Kidney (tissue), 14 donors: ENCODE measurements around the gene CCDC137. TPM values are rescaled to one million over a fixed set of nuclear protein-coding genes. Genes with fewer than 3 reads are reported as not detected.

ENCODE experiments used
- DNase-seq, 5 donors: peaks; one replicate each; pipeline ENCODE4 v3.0.0-alpha.2; 2013 to 2020
- FAIRE-seq: peaks from 2 replicates; lab custom pipeline; 2012; peaks lifted over from hg19 to GRCh38; lab: Jason Lieb, UNC
- H3K27ac ChIP-seq, 2 donors: one replicate each; pipeline ENCODE4 v1.7.0; 2013; ENCODE audit warnings: low read depth in 2 of 2, low read length in 2 of 2, inconsistent platforms in 1 of 2
- H3K27me3 ChIP-seq: one replicate; pipeline ENCODE4 v1.7.1; 2013; ENCODE audit warnings: low read length, inconsistent platforms; ENCODE audit not compliant: control insufficient read depth, insufficient read depth
- H3K36me3 ChIP-seq, 3 donors: one replicate each; pipeline versions ENCODE4 v1.7.0 to v1.7.1; 2013; ENCODE audit warnings: low read length in 3 of 3, control low read depth in 1 of 3, inconsistent platforms in 1 of 3; ENCODE audit not compliant: insufficient read depth in 3 of 3, control insufficient read depth in 2 of 3
- H3K4me1 ChIP-seq, 3 donors: one replicate each; pipeline versions ENCODE4 v1.7.0 to v1.7.1; 2013; ENCODE audit warnings: low read length in 3 of 3, inconsistent platforms in 1 of 3, low read depth in 1 of 3; ENCODE audit not compliant: control insufficient read depth in 2 of 3, insufficient read depth in 2 of 3
- H3K4me3 ChIP-seq, 3 donors: one replicate each; pipeline versions ENCODE4 v1.7.0 to v1.8.1; 2013; ENCODE audit warnings: low read length in 3 of 3, control low read depth in 1 of 3, inconsistent platforms in 1 of 3
- H3K9ac ChIP-seq, 3 donors: one replicate each; pipeline versions ENCODE4 v1.7.0 to v1.7.1; 2013; ENCODE audit warnings: low read length in 3 of 3, control low read depth in 1 of 3, inconsistent platforms in 1 of 3
- H3K9me3 ChIP-seq, 3 donors: one replicate each; pipeline versions ENCODE4 v1.7.0 to v1.7.1; 2013; ENCODE audit warnings: low read length in 3 of 3, control low read depth in 1 of 3, inconsistent platforms in 1 of 3; ENCODE audit not compliant: control insufficient read depth in 2 of 3, insufficient read depth in 1 of 3
- CTCF ChIP-seq: IDR thresholded peaks from 3 replicates; pipeline ENCODE4 v1.5.1; 2012; ENCODE audit warnings: mild to moderate bottlenecking, moderate library complexity, borderline replicate concordance; ENCODE audit not compliant: insufficient read depth; ENCODE audit errors: extremely low read depth
- intact Hi-C: fragments of 100-400 bp; cut with DNase I; formaldehyde crosslinking; loops from one replicate; pipeline ENCODE4 v1.11.1; 2022
- polyA plus RNA-seq: library from polyadenylated mRNA; stranded (reverse); fragments of 350-450 nt; fragmentation: Illumina TruSeq; extraction: RNeasy Lipid Tissue Mini Kit (QIAGEN cat#74804); gene quantifications from one replicate; pipeline ENCODE4 v1.2.3, GENCODE V29; 2014; ENCODE audit warnings: low read depth, low replicate concordance; ENCODE audit not compliant: insufficient read depth
- total RNA-seq: library from RNA; stranded (reverse); fragmentation: NEBNext Ultra II Directional; extraction: Animal tissue kit (Norgen Biotek cat#: 25700); gene quantifications from one replicate; pipeline ENCODE4 v1.2.1, GENCODE V29; 2021
- donor health status: control.
- donor health status: control.
- donor health status: control.
- donor health status: control.
- donor health status: control.
- donor health status: DM: yes; HTN: yes; CAD: no.
- donor health status: Normal renal cell carcinoma (clear cell type).

CCDC137 gene
- total and polyA plus RNA-seq, 2 donors from 2014 or later = 14.7 to 18.8 TPM

DNA sequence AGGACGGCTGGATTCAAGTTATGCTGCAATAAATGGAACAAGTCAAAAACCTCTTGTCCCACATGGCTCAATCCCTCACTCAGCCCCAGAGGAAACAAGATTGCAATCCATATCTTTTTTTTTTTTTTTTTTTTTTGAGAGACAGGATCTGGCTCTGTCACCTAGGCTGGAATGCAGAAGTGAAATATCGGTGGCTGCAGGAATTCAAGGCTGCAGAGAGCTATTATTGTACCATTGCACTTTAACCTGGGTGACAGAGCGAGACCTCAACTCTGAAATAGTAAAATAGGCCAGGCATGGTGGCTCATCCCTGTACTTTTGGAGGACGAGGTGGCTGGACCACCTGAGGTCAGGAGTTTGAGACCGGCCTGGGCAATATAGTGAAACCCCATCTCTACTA lies 7.5 kb upstream of the CCDC137 start:
- Histone ChIP-seq H3K27me3 (no peaks in the 10 kb centered on the region), H3K36me3 (no peaks in the 10 kb centered on the region), H3K27ac (peak overlapping the region in 1 of 2 donors; percentile 37), H3K9me3 (no peaks in the 10 kb centered on the region), H3K9ac (no peak overlapping the region), H3K4me1 (peaks cover 0 to 2% (median 0%) of the 10 kb centered on the region in 3 donors), H3K4me3 (no peak overlapping the region)
- TF ChIP-seq CTCF = no peak
- intact Hi-C loops = no loop called here
- no peak for FAIRE-seq
- peak in 1 of 5 donors; percentile 37 for DNase-seq

GRCh38 chr17:81660441-81660840 lies 6.1 kb upstream of the CCDC137 start:
- DNase-seq (no peak), FAIRE-seq (no peak)
- no peak overlapping the region for H3K27ac ChIP-seq
- no peaks in the 10 kb centered on the region for H3K9me3 ChIP-seq
- H3K27me3 ChIP-seq = no peaks in the 10 kb centered on the region
- no peak for TF ChIP-seq CTCF
- no peak overlapping the region for H3K4me3 ChIP-seq
- H3K36me3 ChIP-seq = no peaks in the 10 kb centered on the region
- no peak overlapping the region for H3K9ac ChIP-seq
- peaks cover 0 to 6% (median 0%) of the 10 kb centered on the region in 3 donors for H3K4me1 ChIP-seq
- intact Hi-C loops = no loop called here

- no peak for DNase-seq
- TF ChIP-seq CTCF = no peak
- intact Hi-C loops = no loop called here
These were observed 4.5 kb upstream of the CCDC137 start for GRCh38 chr17:81662002-81662401.

GRCh38 chr17:81664051-81664470 lies 2.5 kb upstream of the CCDC137 start:
- Histone ChIP-seq H3K9me3 (no peaks in the 10 kb centered on the region), H3K4me3 (no peak overlapping the region), H3K36me3 (peaks cover 0 to 5% (median 0%) of the 10 kb centered on the region in 3 donors), H3K27me3 (no peaks in the 10 kb centered on the region), H3K27ac (no peak overlapping the region), H3K9ac (no peak overlapping the region), H3K4me1 (peaks cover 0 to 18% (median 0%) of the 10 kb centered on the region in 3 donors)
- TF ChIP-seq CTCF = no peak
- DNase-seq (peak in 1 of 5 donors; percentile 60), FAIRE-seq (no peak)
- intact Hi-C loops = no loop called here

More at GRCh38 chr17:81662002-81662401, 4.5 kb upstream of the CCDC137 start:
- no peak for FAIRE-seq
- Histone ChIP-seq H3K27ac (no peak overlapping the region), H3K4me1 (peaks cover 0 to 11% (median 0%) of the 10 kb centered on the region in 3 donors), H3K9me3 (no peaks in the 10 kb centered on the region), H3K36me3 (no peaks in the 10 kb centered on the region), H3K4me3 (no peak overlapping the region), H3K27me3 (no peaks in the 10 kb centered on the region), H3K9ac (no peak overlapping the region)
